ENCODE measurements around the gene CHFR.

The CHFR gene

GRCh38 chr12:132807295-132808092 is 79.9 kb downstream of the CHFR start:
- TF ChIP-seq L3MBTL2 (conservative IDR thresholded peaks at IDR 0.05) (no peak), NFRKB (IDR thresholded peaks at IDR 0.05) (no peak), TARDBP (IDR thresholded peaks at IDR 0.05) (no peak), ARNT (IDR thresholded peaks at IDR 0.05) (no peak)
- ChIA-PET CTCF (no interaction called here), POLR2A (interaction anchor here (1.4 kb wide), 1 partner anchor 9 kb away, joined by 3 read pairs; no protein-coding TSS in a partner anchor)
- DNase-seq (ENCODE audit: extremely low spot score) = peak; percentile 35

- DNase-seq (ENCODE audit: extremely low spot score) = no peak
- ChIA-PET POLR2A (no interaction called here), CTCF (no interaction called here)
- TF ChIP-seq FOXA1 (IDR thresholded peaks at IDR 0.05) (no peak), ARNT (IDR thresholded peaks at IDR 0.05) (no peak), SUZ12 (IDR thresholded peaks at IDR 0.05) (no peak), ZNF384 (IDR thresholded peaks at IDR 0.05) (no peak), ELF4 (IDR thresholded peaks at IDR 0.05) (no peak), NFRKB (IDR thresholded peaks at IDR 0.05) (no peak), L3MBTL2 (conservative IDR thresholded peaks at IDR 0.05) (no peak), BHLHE40 (IDR thresholded peaks at IDR 0.05; ENCODE audit: borderline replicate concordance) (no peak)
- TF ChIP-seq, protein P1, sequence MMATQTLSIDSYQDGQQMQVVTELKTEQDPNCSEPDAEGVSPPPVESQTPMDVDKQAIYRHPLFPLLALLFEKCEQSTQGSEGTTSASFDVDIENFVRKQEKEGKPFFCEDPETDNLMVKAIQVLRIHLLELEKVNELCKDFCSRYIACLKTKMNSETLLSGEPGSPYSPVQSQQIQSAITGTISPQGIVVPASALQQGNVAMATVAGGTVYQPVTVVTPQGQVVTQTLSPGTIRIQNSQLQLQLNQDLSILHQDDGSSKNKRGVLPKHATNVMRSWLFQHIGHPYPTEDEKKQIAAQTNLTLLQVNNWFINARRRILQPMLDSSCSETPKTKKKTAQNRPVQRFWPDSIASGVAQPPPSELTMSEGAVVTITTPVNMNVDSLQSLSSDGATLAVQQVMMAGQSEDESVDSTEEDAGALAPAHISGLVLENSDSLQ (IDR thresholded peaks at IDR 0.05) = no peak
Observed at GRCh38 chr12:132806857-132807256, 80.5 kb downstream of the CHFR start.

- TF ChIP-seq HDGF (IDR thresholded peaks at IDR 0.05; ENCODE audit: borderline replicate concordance) (no peak), CTBP1 (IDR thresholded peaks at IDR 0.05; ENCODE audit: borderline replicate concordance) (no peak), L3MBTL2 (conservative IDR thresholded peaks at IDR 0.05) (no peak), NFRKB (IDR thresholded peaks at IDR 0.05) (no peak), BHLHE40 (IDR thresholded peaks at IDR 0.05; ENCODE audit: borderline replicate concordance) (no peak), TARDBP (IDR thresholded peaks at IDR 0.05) (no peak), ARNT (IDR thresholded peaks at IDR 0.05) (no peak), FOXA1 (IDR thresholded peaks at IDR 0.05) (no peak), ELF4 (IDR thresholded peaks at IDR 0.05) (no peak), SUZ12 (IDR thresholded peaks at IDR 0.05) (no peak), FOXK2 (IDR thresholded peaks at IDR 0.05) (no peak), SP1 (IDR thresholded peaks at IDR 0.05) (no peak), ZNF384 (IDR thresholded peaks at IDR 0.05) (no peak), FOXM1 (IDR thresholded peaks at IDR 0.05; ENCODE audit: borderline replicate concordance) (no peak)
- TF ChIP-seq, protein P1 (IDR thresholded peaks at IDR 0.05) = no peak
Observed at GRCh38 chr12:132804426-132804861, 83.0 kb downstream of the CHFR start.

DNA sequence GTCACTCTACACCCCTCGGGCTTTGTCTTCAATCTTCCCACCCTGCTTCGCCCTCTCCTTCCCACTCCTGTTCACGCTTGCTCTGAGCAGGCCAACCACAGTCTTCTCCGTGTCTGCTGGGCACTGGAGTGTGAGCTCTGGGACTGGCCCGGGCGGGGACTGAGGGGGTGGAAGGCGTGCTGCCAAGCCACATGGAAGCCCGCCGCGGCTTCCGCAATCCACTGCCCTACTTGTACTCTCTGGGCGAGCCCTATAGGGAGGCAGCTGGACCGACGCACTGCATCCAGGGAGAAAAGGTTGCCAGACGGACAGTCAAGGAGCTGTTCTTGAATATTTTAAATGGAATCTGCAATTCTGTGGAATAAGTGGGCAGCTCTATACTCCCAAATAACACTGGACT is 83.5 kb downstream of the CHFR start:
- ChIA-PET POLR2A (no interaction called here), CTCF (interaction anchor here (0.6 kb wide), 1 partner anchor 109 kb away, joined by 3 read pairs; no protein-coding TSS in a partner anchor)
- TF ChIP-seq FOXM1 (IDR thresholded peaks at IDR 0.05; ENCODE audit: borderline replicate concordance) = no peak
- no peak for TF ChIP-seq TARDBP (IDR thresholded peaks at IDR 0.05)
- no peak for TF ChIP-seq CTBP1 (IDR thresholded peaks at IDR 0.05; ENCODE audit: borderline replicate concordance)
- TF ChIP-seq LEF1 (IDR thresholded peaks at IDR 0.05; ENCODE audit: borderline replicate concordance) = no peak
- TF ChIP-seq, protein P1 (IDR thresholded peaks at IDR 0.05) = no peak
- no peak for TF ChIP-seq ARNT (IDR thresholded peaks at IDR 0.05)
- TF ChIP-seq SUZ12 (IDR thresholded peaks at IDR 0.05) = no peak
- TF ChIP-seq L3MBTL2 (conservative IDR thresholded peaks at IDR 0.05) = no peak
- no peak for TF ChIP-seq ELF4 (IDR thresholded peaks at IDR 0.05)
- TF ChIP-seq NFRKB (IDR thresholded peaks at IDR 0.05) = no peak
- TF ChIP-seq ZNF384 (IDR thresholded peaks at IDR 0.05) = no peak
- DNase-seq (ENCODE audit: extremely low spot score) = no peak

More at GRCh38 chr12:132804426-132804861, 83.0 kb downstream of the CHFR start:
- ChIA-PET POLR2A (no interaction called here), CTCF (interaction anchor here (0.6 kb wide), 1 partner anchor 110 kb away, joined by 3 read pairs; no protein-coding TSS in a partner anchor)
- DNase-seq (ENCODE audit: extremely low spot score) = no peak

DNA sequence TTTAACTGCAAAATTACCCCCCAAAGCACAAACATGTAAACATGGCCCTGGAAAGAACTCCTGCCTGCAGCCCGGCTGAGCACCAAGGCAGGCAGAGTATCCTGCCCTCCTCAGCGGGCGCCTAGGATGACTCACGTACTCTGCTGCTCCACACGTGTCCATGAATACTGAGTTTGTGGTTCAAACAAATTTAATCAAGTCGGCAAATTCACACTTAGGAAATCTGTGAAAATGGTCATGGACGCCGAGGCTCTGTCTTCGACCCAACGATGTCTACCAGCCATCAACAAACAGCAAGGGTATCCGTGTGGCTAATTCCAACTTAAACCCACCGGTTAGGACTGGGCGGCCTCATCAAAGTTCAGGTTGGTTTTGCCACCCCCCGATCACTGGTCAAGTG is 84.3 kb downstream of the CHFR start:
- TF ChIP-seq TARDBP (IDR thresholded peaks at IDR 0.05) = no peak
- TF ChIP-seq NFRKB (IDR thresholded peaks at IDR 0.05) = no peak
- no peak for TF ChIP-seq SP1 (IDR thresholded peaks at IDR 0.05)
- TF ChIP-seq HDGF (IDR thresholded peaks at IDR 0.05; ENCODE audit: borderline replicate concordance) = no peak
- no peak for TF ChIP-seq CTBP1 (IDR thresholded peaks at IDR 0.05; ENCODE audit: borderline replicate concordance)
- no peak for TF ChIP-seq FOXM1 (IDR thresholded peaks at IDR 0.05; ENCODE audit: borderline replicate concordance)
- TF ChIP-seq L3MBTL2 (conservative IDR thresholded peaks at IDR 0.05) = no peak
- TF ChIP-seq FOXA1 (IDR thresholded peaks at IDR 0.05) = no peak
- TF ChIP-seq BHLHE40 (IDR thresholded peaks at IDR 0.05; ENCODE audit: borderline replicate concordance) = no peak
- TF ChIP-seq ELF4 (IDR thresholded peaks at IDR 0.05) = no peak
- TF ChIP-seq LEF1 (IDR thresholded peaks at IDR 0.05; ENCODE audit: borderline replicate concordance) = no peak
- TF ChIP-seq FOXK2 (IDR thresholded peaks at IDR 0.05) = no peak
- TF ChIP-seq, protein P1 (IDR thresholded peaks at IDR 0.05) = no peak
- no peak for TF ChIP-seq SUZ12 (IDR thresholded peaks at IDR 0.05)
- no peak for TF ChIP-seq ZNF384 (IDR thresholded peaks at IDR 0.05)
- TF ChIP-seq ARNT (IDR thresholded peaks at IDR 0.05) = no peak
- POLR2A ChIA-PET = no interaction called here
- DNase-seq (ENCODE audit: extremely low spot score) = no peak
- CTCF ChIA-PET = no interaction called here

Measured in HEK293T (cell line).